Activated T-cell treated with anti-CD3 and anti-CD28 coated beads for 24 hours (primary cell): ENCODE measurements around the gene UTY.
"Not testable (repeated sequence)": the region's sequence is repeated elsewhere in the genome, so short reads cannot be mapped to it uniquely, and the experiment has no call there.

Experiments used
- DNase-seq: peaks from one replicate; pipeline ENCODE4 v3.0.0-alpha.2; 2020; ENCODE audit warnings: low read depth

UTY gene

DNA sequence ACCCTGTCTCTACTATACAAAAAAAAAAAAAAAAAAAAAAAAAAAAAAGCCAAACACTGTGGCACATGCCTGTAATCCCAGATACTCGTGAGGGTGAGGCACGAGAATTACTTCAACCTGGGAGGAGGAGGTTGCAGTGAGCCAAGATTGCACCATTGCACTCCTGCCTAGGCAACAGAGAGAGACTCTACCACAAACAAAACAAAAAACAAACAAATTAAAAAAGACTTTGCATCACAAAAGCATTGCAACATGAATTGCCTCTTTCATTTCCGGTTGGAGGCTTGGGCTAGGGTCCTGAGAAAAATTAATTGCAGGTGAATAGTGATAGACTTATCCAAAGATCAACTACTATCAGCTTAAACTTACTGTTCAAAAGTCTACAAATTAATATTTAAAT, 180.4 kb downstream of the UTY start:
- no peak for DNase-seq

DNA sequence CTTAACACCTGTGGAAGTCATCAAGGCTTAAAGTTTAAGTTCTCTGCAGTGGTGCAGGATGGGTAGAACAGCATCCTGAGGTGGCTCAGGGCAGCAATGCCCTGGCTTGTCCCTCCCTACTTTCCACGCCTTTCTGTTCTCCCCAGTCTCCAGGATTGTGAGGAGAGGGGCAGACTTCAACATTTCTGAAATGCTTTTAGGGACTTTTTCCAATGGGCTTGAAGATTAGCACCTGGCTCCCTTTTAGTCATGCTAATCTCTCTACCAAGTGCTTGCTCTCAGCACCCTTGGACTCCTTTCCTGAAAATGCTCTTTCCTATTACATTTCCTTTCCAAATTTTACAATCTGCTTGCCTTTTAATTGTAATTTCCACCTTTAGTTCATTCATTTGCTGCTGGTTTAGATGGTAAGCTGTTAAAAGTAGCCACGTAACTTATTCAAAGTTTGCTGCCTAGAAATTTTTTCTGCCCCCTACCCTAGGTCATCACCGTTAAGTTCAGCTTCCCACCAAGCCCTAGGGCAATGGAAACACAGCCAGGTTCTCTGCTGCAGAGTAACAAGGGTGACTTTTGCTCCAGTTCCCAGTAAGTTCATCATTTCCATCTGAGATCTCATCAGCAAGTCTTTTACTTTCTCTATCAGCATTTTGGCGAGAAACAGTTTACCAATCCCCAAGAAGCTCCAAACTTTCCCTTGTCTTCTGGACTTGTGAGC, 183.5 kb downstream of the UTY start:
- DNase-seq, result no peak

DNA sequence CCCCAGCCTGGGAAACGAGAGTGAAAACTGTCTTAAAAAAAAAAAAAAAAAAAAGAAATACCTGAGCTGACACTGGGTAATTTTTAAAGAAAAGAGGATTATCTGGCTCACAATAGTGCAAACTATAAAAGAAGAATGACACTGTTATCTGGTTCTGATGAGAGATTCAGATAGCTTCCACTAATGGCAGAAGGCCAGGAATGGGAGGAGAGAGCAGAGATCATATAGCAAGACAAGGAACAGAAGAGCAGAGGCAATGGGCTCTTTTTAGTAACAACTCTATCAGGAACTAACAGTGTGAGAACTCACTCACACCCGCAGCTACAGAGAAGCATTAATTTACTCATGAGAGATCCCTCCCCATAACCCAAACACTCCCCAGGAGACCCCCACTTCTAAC, 184.8 kb downstream of the UTY start:
- no peak for DNase-seq

DNA sequence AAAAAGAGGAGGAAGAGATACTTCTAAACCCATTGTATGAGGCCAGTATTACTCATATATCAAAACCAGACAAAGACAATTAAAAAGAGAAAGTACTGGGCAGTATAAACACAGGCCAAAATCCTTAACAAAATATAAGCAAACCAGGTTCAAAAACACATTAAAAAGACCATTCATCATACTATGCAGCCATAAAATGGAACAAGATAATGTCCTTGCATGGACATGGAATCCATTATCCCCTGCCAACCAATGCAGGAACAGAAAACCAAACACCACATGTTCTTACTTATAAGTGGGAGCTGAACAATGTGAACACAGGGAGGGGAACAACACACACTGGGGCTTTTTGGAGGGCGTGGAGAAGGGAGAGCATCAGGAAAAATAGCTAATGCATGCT, 188.6 kb downstream of the UTY start:
- no peak for DNase-seq

DNA sequence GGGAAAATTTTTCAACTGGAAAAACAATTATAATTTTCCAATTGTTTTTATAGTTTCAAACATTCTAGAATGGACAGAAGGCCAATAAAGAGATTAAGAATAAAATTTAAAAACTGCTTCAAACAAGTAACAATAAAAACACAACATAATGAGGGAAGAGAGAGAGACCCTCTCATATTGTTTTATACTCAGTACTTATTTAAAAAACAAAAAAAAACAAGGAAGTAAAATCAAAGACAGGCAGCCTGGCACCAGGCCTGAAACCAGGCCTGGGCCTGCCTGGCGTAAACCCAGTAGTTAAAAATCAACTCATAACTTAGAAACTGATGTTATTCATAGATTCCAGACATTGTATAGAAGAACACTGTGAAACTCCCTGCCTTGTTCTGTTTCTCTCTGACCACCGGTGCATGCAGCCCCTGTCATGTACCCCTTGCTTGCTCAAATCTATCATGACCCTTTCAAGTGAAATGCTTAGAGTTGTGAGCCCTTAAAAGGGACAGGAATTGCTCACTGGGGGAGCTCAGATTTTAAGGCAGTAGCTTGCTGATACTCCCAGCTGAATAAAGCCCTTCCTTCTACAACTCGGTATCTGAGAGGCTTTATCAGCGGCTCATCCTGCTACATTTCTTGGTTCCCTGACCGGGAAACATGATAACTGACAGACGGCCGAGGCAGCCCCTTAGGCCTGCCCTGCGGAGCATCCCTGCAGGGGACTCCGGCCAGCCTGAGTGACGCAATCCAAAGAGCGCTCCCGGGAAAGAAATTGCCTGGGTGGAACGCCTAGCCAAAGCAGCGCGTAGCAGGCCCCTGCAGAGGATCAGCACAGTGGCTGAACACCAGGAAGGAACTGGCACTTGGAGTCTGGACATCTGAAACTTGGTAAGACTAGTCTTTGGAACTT, 197.4 kb downstream of the UTY start:
- DNase-seq, result not testable (repeated sequence)

DNA sequence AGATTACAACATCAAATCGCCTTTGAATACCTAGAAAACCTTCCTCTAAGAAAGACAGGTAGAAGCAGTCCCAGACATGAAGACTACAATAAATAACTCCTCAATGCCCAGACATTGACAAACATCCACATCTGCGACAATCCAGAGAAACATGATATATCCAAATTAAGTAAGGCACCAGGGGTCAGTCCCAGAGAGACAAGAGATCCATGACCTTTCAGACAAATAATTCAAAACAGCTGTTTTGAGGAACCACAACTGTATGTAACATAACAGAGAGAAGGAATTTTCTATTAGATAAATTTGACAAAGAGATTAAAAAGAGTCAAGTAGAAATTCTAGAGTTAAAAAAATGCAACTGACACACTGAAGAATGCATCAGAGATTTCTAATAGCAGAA, 200.3 kb downstream of the UTY start:
- no peak for DNase-seq

DNA sequence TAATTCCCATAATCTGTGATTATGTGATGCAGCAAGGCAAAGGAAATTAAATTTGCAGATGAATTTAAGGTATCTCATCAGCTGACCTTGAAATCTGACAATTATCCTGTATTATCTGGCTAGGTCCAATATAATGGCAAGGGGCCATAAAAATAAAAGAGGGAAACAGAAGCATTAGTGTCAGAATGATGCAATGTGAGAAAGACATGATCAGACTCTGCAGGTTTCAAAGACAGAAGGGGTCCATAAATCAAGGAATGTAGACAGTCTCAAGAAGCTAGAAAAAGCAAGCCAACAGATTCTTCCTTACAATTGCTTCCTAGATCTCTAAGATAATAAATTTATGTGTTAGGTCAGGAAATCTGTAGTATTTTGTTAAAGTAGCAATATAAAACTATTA, 208.1 kb downstream of the UTY start:
- DNase-seq, result no peak

DNA sequence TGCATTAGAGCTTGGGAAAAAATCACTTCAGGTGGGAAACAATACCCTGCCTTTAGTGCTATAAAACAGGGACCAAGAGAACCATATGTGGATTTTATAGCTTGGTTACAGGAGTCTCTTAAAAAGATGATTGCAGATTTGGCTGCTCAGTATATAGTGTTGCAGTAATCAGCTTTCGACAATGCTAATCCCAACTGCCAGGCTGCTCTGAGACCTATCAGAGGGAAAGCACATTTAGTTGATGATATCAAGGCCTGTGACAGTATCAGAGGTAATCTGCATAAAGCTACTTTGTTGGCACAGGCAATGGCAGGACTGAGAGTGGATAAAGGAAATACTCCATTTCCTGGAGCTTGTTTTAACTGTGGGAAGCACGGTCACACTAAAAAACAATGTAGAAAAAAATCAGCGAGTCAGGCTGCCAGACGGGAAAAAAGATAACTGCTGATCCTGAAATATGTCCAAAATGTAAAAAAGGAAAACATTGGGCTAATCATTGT, 225.8 kb downstream of the UTY start:
- not testable (repeated sequence) for DNase-seq

DNA sequence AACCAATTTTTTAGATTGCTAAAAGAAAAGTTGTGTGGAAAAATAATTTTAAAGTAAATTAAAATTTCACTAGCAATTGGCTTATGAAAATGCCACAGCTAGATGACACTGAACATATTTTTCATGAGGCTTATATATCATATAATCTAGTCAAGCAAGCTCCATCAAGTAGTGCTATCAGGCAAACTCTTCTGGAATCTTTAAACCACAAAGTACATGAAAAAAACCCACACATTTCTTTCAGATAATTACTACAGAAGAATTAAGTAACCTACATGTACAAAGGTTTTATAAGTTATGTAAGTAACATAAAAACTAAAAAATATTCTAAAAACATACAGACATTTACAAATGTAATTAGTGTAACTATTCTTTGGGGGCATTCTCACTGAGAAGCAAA, 229.4 kb downstream of the UTY start:
- DNase-seq, result no peak

DNA sequence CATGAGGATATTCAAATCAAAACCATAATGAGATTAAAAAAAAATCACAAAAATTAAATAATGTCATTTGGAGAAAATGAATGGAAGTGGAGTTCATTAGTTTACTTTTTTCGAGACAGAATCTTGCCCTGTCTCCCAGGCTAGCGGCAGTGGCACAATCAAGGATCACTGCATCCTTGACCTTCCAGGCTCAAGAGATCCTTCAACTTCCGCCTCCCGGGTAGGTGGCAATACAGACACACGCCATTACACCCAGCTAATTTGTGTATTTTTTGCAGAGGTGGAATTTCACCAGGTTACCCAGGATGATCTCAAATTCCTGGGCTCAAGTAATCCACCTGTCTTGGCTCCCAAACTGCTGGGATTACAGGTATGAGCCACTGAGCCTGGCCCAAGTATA, 236.1 kb downstream of the UTY start:
- no peak for DNase-seq

DNA sequence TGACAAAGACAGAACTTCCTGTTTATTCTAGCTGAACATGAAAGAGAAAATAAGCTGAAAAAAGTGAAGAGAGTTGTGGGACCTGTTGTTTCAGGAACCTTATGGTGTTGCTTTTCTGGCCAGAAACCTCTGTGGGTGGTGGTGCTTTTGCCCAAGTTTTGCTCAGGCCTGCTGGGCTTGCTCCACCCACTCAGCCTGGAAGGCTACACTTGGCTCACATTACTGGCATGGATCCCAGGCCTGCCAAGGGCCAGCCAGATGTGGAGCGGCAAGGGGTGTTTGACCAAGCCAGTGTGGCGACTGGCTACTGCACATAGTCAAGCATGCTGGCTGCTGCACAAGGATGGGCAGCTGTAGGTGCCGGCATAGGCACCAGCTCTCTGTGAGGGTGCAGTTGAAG, 245.9 kb downstream of the UTY start:
- no peak for DNase-seq

DNA sequence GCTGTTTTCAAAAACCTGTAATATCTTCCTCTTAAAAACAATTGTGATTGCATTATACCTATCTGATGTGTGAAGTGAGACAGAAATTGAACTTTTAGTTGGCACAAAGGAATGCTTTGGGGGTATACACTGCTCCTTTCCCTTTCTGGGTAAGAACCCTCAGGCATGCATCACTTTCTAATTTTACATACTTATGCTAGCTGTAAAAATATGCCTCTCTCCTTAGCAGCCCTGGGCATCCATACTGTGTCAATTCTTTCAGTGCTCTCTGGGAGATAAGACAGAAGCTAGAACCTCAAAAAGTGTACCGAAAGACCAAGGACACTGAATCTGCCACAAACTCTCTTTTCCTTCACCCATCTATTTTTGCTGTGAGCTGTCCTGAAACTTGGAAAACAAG, 246.7 kb downstream of the UTY start:
- no peak for DNase-seq

DNA sequence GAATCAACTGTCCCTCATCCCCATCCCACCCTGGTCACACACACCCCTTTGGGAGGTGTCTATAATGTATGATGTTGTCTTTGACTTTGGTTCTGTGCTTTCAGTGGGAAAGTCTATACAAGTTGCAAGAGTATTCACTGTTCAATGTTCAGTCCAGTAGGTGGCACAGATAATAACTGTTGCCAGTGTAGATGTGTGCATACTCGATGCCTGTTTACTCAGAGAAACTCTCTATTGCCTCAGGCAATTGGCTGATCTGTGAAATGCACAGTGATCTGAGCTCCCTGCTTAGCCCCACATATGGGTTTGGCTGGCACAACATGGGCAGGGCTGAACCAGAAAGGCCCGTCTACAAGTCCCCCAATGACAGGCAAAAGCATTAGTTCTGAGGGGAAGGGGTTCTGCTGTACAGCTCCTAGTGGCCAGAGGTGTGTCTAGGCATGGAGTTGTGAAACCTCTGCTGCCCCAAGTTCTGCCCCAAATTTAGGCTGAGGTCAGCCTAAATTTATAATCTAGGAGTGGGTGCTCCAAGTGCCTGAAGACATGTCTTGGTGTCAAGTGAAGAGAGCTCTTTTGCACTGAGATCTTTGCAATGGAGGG, 252.4 kb downstream of the UTY start:
- no peak for DNase-seq

DNA sequence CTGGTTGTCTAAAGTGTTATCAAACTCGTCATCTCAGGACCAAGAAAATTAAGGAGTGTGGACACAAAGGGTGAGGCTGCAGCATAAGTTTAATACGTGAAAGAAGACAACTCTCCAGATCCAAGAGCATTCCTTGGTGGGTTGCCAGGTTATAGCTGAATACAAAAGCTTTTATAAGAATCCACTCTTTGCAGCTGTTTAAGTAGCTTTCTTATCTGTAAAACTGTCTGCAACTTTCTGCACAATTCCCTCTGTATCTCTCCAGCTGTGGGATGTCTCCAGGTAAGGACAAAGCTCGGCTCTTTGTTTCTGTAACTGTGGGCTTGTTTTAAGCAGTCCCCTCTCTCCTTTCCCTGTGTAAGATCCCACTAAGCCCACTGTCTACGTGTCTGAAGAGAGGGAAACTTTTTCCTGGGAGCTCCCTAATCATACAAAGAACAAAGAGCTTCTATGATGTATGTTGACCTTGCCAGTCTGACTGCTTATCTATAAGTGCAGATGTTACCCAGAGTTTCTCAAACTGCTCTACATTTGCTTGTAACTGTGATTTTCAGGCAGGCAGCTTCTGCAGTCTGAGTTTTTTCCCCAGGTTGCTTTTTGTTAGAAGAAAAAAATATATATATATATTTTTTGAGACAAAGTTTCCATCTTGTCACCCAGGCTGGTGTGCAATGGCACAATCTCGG, 268.7 kb downstream of the UTY start:
- no peak for DNase-seq

DNA sequence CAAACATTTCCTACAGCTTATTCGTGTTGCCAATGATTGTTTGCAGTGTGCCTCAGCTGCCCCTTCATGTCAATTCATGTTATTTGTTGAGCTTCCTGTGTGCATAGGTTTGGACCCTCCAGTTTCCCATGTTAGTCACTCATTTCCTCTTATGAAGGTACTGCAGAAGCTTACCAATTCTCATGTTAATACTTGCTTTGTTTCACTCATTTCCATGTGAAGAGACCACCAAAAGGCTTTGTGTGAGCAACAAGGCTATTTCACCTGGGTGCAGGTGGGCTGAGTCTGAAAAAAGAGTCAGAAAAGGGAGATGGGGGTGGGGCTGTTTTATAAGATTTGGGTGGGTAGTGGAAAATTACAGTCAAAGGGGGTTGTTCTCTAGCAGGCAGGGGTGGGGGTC, 274.6 kb downstream of the UTY start:
- no peak for DNase-seq
